Fibroblast of villous mesenchyme (primary cell): Measurements from ENCODE around the gene PITX2. TPM values are rescaled to one million over a fixed set of nuclear protein-coding genes. Genes with fewer than 3 reads are reported as not detected.

ENCODE experiments used
- DNase-seq: peaks from one replicate; pipeline ENCODE4 v3.0.0-alpha.2; 2010; ENCODE audit warnings: low read depth
- H3K4me3 ChIP-seq: 2 replicates; pipeline ENCODE4 v1.5.1; 2011; ENCODE audit warnings: low read depth, mild to moderate bottlenecking, low read length
- total RNA-seq: library from RNA; depleted of rRNA; stranded (reverse); fragments of >200 nt; gene quantifications from 2 replicates; pipeline ENCODE4 v1.2.3, GENCODE V29; 2012
- TF ChIP-seq, protein P1 (sequence below): IDR thresholded peaks from 2 replicates; pipeline ENCODE4 v1.5.1; 2012; ENCODE audit warnings: low read depth, mild to moderate bottlenecking, low read length; ENCODE audit not compliant: insufficient read depth

PITX2 gene
- total RNA-seq, 1 donor, result 7.8 TPM

DNA sequence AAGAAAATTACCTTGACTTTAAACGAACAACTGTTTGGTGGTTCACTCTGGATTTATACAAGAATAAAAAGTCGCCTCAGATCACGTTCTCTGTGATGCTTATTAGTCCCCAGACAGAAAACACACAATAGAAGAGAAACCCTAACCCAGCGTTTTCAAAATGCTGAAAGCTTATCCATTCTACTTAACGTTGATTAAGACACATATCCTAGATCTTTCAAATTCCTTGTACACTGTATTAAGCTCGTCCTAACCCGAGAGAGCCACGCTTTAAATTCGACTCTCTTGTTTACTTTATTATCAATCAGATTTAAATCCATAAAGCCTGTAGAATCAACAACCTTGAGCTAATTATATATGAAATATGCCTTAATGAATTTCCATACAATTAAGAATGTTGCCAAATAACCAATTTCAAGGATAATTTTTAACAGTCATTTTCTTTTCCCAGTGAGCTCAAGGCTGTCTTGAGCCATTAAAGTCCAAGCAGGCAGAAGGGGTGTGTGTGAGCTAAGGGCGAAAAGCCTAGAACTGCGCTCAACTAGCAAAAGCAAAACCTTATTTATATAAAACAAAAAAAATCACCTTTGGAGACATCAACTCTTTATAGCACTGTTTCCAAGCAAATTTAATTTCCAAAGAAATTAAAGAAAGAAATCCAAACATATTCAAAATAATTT, 981 bp upstream of the PITX2 start:
- peak; percentile 66 for DNase-seq

DNA sequence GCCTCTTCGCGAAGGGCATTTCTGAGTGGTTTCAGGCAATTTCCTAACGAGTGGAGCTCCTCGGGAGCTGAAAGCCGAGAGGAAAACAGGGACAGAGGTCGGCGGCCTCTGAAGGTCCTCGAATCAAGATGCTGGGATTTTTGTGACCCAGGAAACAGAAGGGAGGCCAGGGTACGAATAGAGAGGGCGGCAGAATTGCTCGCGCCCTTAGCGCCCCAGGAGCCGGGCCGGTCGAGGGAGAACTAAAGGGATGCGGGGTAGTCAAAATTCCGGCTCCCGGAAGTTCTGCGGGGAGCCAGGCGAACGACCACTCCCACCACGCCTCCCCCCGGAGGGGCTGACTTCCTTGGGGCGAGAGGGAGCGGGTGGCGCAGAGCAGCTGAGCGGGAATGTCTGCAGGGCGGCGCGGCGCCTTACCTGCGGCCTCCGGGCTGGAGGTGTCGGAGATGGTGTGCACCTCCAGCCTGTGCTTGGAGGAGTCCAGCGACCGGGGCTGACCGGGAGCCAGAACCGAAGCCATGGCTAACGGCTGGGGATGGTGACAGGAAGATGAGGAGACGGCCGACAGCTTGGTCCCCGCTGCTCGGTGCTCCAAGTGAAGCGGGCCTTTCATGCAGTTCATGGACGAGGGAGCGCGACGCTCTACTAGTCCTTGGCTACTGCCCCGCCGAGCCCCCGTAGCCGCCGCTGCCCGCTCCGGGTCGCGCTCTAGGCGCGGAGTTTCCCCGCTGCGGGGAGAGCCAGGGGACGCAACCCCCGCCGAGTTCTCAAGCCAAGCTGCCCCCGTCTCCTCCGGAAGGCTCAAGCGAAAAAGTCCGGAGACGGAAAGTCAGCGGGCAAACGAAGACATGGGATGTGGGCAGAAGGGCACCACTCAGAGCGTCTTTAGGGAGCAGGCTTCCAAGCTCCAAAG, 782 bp downstream of the PITX2 start:
- peak; percentile 17 for DNase-seq
- H3K4me3 ChIP-seq, result peak overlapping the region; percentile 79
- TF ChIP-seq, protein P1, sequence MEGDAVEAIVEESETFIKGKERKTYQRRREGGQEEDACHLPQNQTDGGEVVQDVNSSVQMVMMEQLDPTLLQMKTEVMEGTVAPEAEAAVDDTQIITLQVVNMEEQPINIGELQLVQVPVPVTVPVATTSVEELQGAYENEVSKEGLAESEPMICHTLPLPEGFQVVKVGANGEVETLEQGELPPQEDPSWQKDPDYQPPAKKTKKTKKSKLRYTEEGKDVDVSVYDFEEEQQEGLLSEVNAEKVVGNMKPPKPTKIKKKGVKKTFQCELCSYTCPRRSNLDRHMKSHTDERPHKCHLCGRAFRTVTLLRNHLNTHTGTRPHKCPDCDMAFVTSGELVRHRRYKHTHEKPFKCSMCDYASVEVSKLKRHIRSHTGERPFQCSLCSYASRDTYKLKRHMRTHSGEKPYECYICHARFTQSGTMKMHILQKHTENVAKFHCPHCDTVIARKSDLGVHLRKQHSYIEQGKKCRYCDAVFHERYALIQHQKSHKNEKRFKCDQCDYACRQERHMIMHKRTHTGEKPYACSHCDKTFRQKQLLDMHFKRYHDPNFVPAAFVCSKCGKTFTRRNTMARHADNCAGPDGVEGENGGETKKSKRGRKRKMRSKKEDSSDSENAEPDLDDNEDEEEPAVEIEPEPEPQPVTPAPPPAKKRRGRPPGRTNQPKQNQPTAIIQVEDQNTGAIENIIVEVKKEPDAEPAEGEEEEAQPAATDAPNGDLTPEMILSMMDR, result no peak

More for the DNA sequence above, 981 bp upstream of the PITX2 start:
- TF ChIP-seq, protein P1, result no peak
- peak overlapping the region; percentile 58 for H3K4me3 ChIP-seq

DNA sequence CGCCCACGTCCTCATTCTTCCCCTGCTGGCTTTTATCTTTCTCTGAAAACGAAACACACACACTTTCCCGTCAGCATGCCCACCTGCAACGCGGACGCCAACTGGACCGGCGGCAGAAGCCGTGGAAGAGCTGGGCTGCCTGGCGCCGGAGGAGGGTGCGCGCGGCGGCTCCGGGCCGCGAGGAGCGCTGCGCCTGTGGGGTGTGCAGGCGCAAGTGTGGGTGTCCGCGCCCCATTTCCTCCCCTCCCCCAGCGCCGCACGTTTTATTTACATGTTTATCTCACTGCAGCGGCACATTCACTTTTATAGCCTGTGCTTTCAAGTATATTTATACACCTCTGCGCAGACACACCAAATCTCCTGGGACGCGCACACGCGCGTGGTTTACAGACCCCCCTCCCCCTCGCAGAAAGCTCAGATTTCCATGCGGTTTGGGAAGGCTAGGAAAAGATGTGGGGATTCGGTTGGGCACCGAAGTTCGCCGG, 1.5 kb downstream of the PITX2 start:
- TF ChIP-seq, protein P1, result no peak
- H3K4me3 ChIP-seq, result peak overlapping the region; percentile 79
- peak; percentile 47 for DNase-seq

- peak; percentile 66 for DNase-seq
Measured at GRCh38 chr4:110620691-110621327, 2.1 kb downstream of the PITX2 start.

DNA sequence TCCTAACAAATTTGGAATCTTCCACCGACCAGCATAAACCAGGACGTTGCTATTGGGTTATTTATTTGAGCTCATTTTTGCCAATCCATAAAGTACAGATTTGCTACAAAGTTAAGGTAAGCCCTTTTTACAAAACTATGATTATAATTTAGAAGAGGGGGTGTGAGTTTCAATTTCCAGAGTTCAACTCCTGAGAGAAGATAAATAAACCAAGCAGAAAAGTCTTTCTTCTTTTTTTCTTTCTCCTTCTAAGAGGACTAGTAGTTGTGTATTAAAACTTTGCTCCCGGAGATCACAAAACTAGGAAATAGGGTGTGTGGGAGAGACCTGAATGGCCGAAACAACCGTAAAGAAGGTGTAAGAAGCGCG, 2.6 kb downstream of the PITX2 start:
- DNase-seq, result no peak
- TF ChIP-seq, protein P1, result no peak
- peak overlapping the region; percentile 79 for H3K4me3 ChIP-seq

More at GRCh38 chr4:110620691-110621327, 2.1 kb downstream of the PITX2 start:
- TF ChIP-seq, protein P1, result no peak
- H3K4me3 ChIP-seq, result peak overlapping the region; percentile 79

GRCh38 chr4:110619463-110620247, 3.2 kb downstream of the PITX2 start:
- DNase-seq, result peak; percentile 63
- TF ChIP-seq, protein P1, result no peak
- H3K4me3 ChIP-seq, result peak overlapping the region; percentile 79
